GM21423 (cell line): ENCODE results near the gene LAMB1.

Source experiments
- ATAC-seq: cut with Tn5 transposase; IDR thresholded peaks from one replicate; pipeline ENCODE4 v1.9.1; 2021; ENCODE audit warnings: mild to moderate bottlenecking, moderate library complexity; ENCODE audit not compliant: unreplicated experiment

Gene LAMB1

GRCh38 chr7:108018668-108019067 is 15.7 kb upstream of the LAMB1 start:
- ATAC-seq = no peak

GRCh38 chr7:108017776-108018151 is 14.8 kb upstream of the LAMB1 start:
- no peak for ATAC-seq

- ATAC-seq = no peak
Observed at GRCh38 chr7:108016841-108017775, 14.1 kb upstream of the LAMB1 start.

DNA sequence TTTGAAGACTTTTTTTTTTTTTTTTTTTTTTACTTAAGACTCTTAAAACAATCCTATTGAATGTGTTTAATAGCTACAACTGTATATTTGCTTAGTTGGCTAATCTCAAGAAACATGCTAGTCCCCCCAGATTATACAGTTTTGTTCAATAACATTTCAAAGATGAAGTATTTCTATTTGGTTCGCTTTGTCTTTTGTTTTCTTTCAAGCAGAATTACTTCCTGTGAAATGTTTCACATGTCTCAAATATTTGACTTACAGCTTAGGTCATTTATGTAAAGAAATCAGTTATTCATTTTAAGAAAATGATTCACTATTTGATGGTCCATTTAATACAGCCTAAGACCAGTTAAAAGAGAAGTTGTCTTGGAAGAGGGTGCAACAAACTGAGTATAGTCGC is 12.8 kb upstream of the LAMB1 start:
- no peak for ATAC-seq

- no peak for ATAC-seq
Observed at GRCh38 chr7:108014747-108015682, 12.1 kb upstream of the LAMB1 start.

GRCh38 chr7:108014215-108014614 is 11.3 kb upstream of the LAMB1 start:
- ATAC-seq = no peak

DNA sequence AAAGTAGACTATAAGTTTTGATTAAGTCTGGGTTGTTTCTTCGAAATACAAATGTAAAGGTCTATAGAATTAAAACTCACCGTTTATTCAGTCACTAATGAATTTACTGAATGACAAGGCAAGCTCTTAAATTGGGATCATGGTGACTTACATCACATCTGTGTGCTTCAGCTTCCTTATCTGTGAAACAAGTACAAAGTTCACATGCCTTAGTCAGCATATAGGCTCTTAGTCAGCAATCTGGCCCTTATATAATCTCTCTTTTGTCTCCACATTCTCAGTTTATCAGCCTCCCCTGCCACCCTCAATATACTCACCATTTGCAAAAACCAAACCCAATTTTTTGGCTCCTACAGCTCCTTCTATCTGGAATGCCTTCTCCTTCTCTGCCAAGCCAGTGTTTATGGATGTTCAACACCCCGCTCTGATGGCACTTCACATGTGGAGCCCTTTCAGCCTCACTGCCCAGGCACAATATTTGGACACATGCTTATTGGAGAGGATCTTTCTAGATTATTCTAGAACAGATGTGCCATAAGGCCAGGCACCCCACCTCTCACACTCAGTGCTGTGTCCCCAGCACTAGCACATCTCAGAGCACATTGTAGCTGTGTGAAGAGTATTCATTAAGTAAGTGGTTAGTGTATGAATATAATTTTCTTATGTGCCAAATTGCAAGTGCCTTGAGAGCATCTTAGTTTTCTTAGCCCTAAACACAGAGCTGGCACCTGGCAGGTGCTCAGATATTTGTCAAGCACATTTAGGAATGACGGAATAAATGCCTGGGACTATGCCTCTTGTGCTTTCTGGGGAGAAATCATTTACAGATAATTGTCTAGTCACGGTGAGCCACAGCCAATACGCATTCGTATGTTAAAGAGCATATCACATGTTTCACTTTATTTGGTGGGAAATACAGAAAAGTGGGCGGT is 9.8 kb upstream of the LAMB1 start:
- no peak for ATAC-seq

DNA sequence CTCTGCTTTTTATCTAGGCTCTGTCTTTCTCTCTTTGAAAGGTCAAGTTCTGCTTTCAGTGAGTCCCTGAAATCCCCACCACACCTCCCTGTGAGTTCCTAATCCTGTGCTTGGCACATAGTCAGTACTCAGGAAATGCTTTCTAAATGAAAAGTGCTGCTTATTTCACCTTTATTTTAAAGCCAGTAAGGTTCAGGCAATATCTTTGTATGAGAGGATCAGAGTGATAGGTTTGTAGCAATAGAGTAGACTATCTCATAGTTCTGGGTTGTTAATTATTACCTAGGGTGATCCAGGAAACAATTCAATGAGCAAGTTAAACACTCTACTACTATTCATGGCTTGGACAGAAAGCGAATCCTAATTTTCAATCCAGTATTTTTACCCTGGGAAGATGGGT is 7.4 kb upstream of the LAMB1 start:
- ATAC-seq = no peak

DNA sequence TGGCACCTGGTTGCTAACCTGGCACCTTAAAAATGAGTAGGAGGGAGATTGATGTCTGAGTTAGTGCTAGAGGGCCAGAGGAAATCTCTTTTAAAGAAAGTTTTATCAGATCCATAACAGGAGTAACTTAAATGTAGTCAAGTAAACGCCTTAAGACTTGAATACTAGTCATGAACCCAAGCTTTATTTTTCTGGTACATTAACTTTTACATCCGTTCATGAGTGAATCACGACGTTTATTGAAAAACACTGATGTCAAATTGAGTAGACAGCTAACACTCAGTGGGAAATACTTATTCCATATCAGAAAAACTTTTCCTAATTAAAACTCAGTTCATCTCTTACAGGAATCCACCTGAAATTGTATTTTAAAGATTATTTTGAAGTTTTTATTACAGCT is 6.9 kb upstream of the LAMB1 start:
- ATAC-seq = no peak

DNA sequence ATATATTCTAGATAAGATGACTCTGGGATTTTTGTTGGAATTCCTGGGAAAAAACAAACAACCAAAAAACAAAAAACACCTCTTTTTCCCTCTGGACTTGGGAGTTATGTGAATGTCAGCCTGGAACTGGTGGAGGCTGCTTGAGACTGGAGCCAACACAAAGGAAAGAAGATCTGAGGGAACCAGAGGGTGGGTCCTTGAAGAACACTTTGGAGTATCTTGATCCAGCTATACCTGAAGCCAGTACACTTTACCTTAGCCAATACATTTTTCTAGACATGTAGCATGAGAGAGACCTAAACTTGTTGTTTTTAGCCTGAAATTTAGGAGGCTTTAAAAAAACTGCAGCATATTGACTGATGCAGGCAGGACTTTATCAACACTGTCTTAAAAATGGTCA is 5.9 kb upstream of the LAMB1 start:
- ATAC-seq = no peak

- no peak for ATAC-seq
Observed at GRCh38 chr7:108008240-108008639, 5.3 kb upstream of the LAMB1 start.

DNA sequence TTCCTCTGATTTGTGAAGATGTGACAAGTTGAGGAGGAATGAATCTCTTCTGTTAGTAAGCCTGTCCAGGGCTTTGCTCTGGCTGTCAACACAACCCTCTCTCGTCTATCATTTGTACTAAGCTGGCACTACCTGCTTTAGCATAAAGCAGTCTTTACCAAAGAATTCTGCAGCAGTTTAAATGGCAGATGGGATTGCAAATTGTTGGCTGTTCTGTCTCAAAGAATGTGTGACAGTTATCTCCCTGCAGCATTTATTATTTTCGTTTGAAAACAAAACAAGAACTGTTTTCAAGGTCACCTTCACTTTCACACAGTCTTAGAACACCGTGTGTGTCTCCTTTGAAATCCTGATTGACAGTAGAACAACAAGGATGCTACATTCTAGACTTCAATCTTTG is 4.8 kb upstream of the LAMB1 start:
- no peak for ATAC-seq

GRCh38 chr7:108007261-108007660 is 4.3 kb upstream of the LAMB1 start:
- no peak for ATAC-seq

DNA sequence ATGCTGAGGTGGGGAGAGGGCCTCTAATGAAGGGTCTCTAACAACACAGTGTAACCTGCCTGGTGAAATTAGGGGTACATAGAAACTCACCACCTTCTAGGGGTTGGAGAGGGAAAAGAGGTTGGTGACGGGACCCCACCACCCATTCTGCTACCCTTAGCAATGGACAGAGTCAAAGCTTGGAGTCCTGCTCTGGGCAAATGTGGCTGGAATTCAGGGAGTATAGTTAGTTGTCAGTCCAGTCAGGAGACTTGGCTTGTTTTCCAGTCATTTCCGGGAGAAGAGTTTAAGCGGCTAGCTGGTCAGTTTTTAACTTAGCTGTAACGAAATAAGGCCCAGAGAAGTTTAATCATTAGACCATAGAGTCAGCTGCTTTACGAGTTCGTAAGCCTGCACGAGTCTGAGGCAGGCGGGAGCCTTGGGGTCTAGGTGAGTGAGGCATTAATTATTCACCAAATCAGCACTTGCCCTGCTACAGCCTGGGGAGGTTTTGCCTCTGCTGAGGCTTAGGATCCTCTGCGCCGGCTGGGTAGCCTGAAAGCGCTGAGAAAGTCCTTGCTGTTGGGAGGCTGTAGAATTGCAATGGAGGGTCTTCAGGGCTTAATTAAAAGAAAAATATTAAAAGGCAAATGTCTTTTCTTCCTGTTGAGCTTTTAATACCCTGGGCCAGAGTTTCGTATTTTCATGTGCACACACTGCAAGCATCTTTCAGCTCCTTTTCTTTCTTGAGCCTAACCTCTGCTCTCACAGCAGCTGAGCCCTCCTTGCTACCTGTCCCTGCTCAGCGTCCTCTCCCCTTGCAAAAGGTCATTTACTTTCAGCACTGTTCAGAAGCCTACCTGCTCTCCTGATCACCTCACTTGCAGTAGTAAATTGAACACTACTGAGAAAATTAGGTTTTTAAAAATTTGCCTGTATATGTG is 1.5 kb upstream of the LAMB1 start:
- peak; percentile 79 for ATAC-seq

DNA sequence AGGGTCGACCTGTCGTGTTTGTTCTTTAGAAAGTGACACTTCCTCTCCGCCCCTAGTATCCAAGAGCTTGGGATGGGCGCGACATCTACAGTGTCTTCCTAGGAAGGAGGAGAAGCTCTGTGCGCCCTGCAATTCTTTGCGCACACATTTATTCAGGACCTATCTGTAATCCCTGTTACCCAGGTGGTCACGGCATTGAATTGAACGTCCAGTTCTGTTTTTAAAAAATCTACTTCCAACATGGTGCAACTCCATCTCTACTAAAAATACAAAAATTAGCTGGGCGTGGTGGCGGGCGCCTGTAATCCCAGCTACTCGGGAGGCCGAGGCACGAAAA is 606 bp upstream of the LAMB1 start:
- ATAC-seq = no peak

DNA sequence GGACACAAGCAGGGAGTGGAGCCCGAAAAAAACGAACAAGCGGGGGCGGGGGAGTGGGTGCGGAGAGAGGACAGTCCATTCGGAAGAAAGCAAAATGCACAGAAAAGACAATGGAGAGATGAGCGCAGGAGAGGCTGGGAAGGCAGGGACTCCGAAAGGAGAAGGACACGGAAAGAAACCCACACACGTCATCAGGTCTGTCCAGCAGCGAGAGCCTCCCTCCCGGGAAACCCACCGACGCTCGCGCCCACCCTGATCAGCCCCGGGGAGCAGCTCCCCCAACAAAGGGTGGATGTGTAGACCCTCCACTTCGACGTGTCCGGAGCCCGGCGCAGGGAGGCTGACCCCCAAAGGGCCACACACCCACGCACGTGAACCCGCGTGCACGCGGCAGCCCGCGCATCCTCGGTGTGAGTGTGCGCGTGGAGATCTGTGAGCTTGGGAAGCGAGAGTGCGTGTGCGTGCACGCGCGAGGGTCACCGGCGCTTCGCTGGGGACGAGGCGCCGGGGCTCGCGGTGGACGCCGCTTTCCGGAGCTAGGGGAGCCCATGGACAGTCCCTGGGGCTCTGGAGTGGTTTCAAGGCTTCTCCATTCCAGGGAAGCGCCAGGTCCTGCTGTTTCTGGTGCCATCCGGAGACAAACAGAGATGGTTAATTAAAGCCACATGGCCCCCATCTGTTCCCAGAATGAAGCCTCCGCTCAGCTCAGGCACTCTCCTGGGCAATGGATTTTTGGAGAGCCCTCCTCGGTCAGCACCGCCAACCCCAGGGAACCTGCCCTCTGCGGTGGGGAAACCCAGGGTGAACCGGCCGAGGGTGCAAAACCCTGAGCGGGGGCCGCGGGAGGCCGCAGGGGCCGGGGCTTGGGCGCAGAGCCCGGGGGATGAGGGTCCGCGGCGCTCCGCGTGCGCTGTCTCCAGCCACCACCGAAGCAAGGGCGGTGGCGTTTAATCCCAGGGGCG is 916 bp downstream of the LAMB1 start:
- no peak for ATAC-seq

DNA sequence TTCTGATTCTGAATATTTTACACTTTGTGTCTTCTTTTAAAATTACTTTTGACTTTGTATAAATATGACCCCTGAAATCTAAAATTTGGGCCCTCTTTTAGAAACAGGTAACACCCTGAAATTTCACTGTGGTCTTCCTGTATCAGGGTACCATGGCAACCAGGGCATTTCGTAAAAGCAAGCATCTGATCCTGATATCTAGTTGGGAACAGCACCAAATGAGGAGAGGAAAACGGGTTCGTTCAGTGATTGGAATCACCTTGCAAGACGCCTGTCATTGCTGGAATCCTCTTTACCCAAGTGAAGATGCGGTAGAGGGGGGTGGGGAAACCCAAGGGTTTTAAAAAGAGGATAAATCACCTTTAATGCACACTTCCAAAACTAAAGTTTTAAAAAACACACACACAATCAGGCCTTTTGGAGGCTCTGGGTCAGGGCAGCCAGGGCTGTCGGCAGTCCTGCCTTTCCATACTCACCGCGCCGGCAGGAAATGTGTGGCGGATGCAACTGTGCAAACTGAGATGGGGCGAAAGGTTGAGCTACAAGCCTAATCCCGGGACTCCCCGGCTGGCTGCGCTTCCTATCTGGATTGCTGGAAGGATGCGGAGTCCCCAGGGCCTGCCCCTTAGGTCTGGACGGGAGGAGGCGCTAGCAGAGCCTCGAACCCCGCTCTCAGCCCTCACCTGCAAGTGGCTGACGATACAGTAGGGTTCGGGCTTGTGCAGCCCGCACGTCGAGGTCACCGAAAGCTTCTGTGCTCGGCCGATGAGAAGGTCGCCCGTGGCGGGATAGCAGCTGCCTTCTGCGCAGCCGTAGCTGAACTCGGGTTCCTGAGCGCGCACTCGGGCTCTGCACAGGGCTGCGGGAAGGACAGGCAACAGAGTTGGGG is 1.8 kb downstream of the LAMB1 start:
- no peak for ATAC-seq
